Mucosa of descending colon (tissue), 3 donors: Measurements from ENCODE around the gene TNFRSF1A. TPM values are rescaled to one million over a fixed set of nuclear protein-coding genes. Genes with fewer than 3 reads are reported as not detected.

ENCODE experiments used
- ATAC-seq: fragments of 200-7000 bp; cut with Tn5 transposase; one replicate; pipeline ENCODE4 v1.9.1; 2020; ENCODE audit warnings: mild to moderate bottlenecking, moderate library complexity
- DNase-seq, 3 donors: peaks; one replicate each; pipeline ENCODE4 v3.0.0-alpha.2; 2020
- H3K36me3 ChIP-seq: fragments of 200-600 bp; one replicate; pipeline ENCODE4 v1.8.0; 2021; ENCODE audit warnings: low read depth, mild to moderate bottlenecking
- H3K4me1 ChIP-seq: fragments of 200-600 bp; one replicate; pipeline ENCODE4 v1.8.0; 2021; ENCODE audit warnings: low read depth, mild to moderate bottlenecking
- H3K4me3 ChIP-seq: fragments of 200-600 bp; one replicate; pipeline ENCODE4 v1.8.0; 2021; ENCODE audit warnings: mild to moderate bottlenecking
- H3K9me3 ChIP-seq: fragments of 200-600 bp; one replicate; pipeline ENCODE4 v1.8.0; 2021; ENCODE audit warnings: mild to moderate bottlenecking
- intact Hi-C, 2 donors: fragments of 100-400 bp; cut with DNase I in 1 of 2; cut with micrococcal nuclease in 1 of 2; formaldehyde crosslinking; loops; one replicate each; pipeline versions ENCODE4 v1.11.0 to v1.11.1; 2022; cut with DNase I, micrococcal nuclease
- total RNA-seq, 3 donors: library from RNA; stranded (reverse); fragmentation: NEBNext Ultra II Directional in 2 of 3; extraction: Animal tissue kit (Norgen Biotek cat#: 25700) in 2 of 3; gene quantifications; one replicate each; pipeline versions ENCODE4 v1.2.1 to v1.2.4, GENCODE V29; 2021 to 2023
- TF ChIP-seq, protein P1 (sequence below): fragments of 200-600 bp; IDR thresholded peaks from one replicate; pipeline ENCODE4 v1.8.0; 2022; ENCODE audit warnings: antibody characterized with exemption, mild to moderate bottlenecking
- donor health status: DM: no; HTN: no; CAD: no; lungs with moderate emphysema.
- donor health status: DM: no; HTN: no; CAD: no.
- donor health status: DM: no; HTN: yes; CAD: no.

TNFRSF1A gene
- total RNA-seq, 3 donors from 2014 or later: 166 to 237 (median 211) TPM

DNA sequence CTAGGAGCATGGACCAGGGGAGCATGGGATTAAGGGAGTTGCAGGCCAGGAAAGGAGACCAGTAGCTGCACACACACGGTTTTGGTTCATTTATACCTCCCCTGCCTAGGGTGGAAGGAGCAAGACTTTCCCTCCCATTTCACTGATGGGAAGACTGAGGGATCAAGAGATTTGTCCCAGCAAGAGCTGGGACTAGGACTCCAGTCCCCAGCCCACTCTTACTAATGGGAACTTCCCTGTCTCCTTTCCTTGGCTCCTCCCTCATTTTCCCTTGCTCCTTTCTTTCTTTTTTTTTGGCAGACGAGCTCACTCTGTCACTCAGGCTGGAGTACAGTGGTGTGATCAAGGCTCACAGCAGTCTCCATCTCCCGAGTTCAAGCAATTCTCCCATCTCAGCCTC is 20.5 kb upstream of the TNFRSF1A start:
- H3K4me3 ChIP-seq: no peak overlapping the region
- no peak for DNase-seq
- TF ChIP-seq, protein P1, sequence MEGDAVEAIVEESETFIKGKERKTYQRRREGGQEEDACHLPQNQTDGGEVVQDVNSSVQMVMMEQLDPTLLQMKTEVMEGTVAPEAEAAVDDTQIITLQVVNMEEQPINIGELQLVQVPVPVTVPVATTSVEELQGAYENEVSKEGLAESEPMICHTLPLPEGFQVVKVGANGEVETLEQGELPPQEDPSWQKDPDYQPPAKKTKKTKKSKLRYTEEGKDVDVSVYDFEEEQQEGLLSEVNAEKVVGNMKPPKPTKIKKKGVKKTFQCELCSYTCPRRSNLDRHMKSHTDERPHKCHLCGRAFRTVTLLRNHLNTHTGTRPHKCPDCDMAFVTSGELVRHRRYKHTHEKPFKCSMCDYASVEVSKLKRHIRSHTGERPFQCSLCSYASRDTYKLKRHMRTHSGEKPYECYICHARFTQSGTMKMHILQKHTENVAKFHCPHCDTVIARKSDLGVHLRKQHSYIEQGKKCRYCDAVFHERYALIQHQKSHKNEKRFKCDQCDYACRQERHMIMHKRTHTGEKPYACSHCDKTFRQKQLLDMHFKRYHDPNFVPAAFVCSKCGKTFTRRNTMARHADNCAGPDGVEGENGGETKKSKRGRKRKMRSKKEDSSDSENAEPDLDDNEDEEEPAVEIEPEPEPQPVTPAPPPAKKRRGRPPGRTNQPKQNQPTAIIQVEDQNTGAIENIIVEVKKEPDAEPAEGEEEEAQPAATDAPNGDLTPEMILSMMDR: no peak

DNA sequence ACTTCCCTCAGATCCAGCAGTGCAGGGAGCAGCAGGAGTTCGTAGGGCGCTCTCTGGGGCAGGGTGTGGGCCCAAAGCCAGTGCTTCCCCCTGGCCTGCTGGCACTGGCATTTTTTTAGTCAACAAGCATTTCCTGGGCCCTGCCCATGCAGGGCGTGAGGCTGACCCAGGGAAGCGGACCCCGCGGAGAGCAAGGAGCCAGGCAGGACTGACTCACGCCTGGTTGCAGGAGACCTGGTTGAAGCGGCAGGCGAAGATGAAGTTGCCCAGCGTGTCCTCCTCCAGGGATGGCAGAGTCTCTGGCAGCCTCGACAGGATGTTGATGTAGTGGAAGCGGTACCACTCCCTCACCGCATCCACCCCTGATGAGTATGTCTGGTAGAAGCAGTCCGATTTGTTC is 20.0 kb upstream of the TNFRSF1A start:
- DNase-seq: peak; percentile 80 to 90 (median 88)
- Histone ChIP-seq H3K9me3 (no peaks in the 10 kb centered on the region), H3K4me1 (peaks cover 32% of the 10 kb centered on the region), H3K4me3 (no peak overlapping the region), H3K36me3 (no peaks in the 10 kb centered on the region)
- intact Hi-C loops: no loop called here
- ATAC-seq: peak; percentile 51
- TF ChIP-seq, protein P1: no peak

More for the DNA sequence above, 20.5 kb upstream of the TNFRSF1A start:
- no peak for ATAC-seq
- Histone ChIP-seq H3K9me3 (no peaks in the 10 kb centered on the region), H3K4me1 (peaks cover 32% of the 10 kb centered on the region), H3K36me3 (no peaks in the 10 kb centered on the region)
- intact Hi-C loops: no loop called here

DNA sequence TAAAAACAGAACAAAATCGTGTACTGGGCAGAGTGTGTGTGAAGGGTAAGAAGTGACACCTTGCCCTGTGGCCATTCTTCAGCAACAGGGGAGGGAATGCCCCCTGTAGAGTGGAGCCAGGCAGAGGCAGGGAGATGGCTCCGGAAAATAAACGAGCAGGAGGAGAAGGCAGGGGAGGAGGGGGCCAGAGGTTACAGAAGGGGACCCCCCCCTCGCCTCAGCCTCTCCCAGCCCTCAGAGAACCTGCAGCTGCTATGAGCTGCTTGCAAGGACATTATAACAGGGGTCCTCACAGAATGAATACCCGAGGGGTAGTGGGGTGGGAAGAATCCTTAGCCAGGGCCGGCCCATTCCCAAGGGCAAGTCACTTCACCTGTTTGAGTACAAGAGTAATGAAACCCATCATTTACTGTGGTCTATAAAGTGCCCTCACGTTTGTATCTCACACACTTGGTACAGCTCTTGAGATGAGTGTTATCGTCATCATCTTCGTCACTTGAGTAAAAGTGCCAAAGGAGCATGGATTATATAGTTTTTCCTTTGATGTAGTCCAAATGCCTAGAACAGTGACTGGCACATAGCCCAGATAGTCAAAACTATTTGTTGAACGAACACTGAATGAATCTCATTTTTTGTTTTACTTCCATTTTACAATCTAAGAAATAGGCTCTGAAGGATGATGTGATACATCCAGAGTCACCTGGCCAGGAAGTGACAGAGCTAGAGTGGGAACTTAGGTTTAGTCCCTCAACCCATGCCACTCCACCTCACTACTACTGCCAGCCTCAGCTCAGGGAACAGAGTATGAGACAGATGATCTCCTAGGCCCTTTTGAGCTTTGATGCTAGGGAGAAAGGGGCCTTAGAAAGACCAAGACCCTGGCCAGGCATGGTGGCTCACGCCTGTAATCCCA is 19.0 kb upstream of the TNFRSF1A start:
- peak; percentile 0 for ATAC-seq
- intact Hi-C loops: no loop called here

GRCh38 chr12:6360080-6360571 is 18.2 kb upstream of the TNFRSF1A start:
- H3K4me1 ChIP-seq: peaks cover 32% of the 10 kb centered on the region

More for the DNA sequence above, 19.0 kb upstream of the TNFRSF1A start:
- TF ChIP-seq, protein P1: no peak
- H3K4me1 ChIP-seq: peaks cover 32% of the 10 kb centered on the region
- no peaks in the 10 kb centered on the region for H3K36me3 ChIP-seq
- no peak overlapping the region for H3K4me3 ChIP-seq
- no peaks in the 10 kb centered on the region for H3K9me3 ChIP-seq
- DNase-seq: peak in 1 of 3 donors; percentile 32

GRCh38 chr12:6358881-6359280 is 17.0 kb upstream of the TNFRSF1A start:
- H3K4me3 ChIP-seq: no peak overlapping the region
- peaks cover 29% of the 10 kb centered on the region for H3K4me1 ChIP-seq
- DNase-seq: no peak
- H3K9me3 ChIP-seq: no peaks in the 10 kb centered on the region
- ATAC-seq: no peak
- TF ChIP-seq, protein P1: no peak
- intact Hi-C loops: no loop called here
- H3K36me3 ChIP-seq: no peaks in the 10 kb centered on the region

More at GRCh38 chr12:6360080-6360571, 18.2 kb upstream of the TNFRSF1A start:
- intact Hi-C loops: no loop called here
- Histone ChIP-seq H3K9me3 (no peaks in the 10 kb centered on the region), H3K4me3 (no peak overlapping the region), H3K36me3 (no peaks in the 10 kb centered on the region)
- ATAC-seq (peak; percentile 64), DNase-seq (peak; percentile 67 to 77 (median 68))
- TF ChIP-seq, protein P1: no peak
